Measurements from ENCODE around the gene FAM98A.

Gene FAM98A

DNA sequence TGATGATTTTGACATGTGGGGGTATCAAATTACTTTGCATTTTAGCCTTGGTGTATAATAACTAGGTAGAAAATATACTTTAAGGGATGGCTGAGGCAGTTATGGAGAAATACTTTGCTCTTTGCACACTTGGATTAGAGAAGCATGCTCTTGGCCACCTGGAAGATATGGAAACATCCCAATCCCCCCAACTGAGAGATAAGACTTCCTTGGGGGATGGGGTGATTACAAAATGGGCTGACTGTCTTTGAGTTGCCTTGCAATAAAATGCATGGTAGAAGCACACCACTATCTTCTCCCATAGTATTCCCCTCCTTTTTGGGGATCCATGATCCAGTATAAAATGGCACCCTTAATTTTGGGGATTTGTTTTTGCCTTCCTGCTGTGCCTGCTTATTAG, 15.1 kb upstream of the FAM98A start:
- Histone ChIP-seq H4K8ac (ENCODE audit: low read depth, low read length) (no peak overlapping the region), H3K36me3 (replicated peaks in 1 of 2; ENCODE audit: control insufficient read depth in 2 of 2, insufficient read depth in 2 of 2, low read length in 2 of 2) (peaks cover 0 to 2% of the 10 kb centered on the region in 2 donors), H3K14ac (ENCODE audit: low read length) (no peak overlapping the region), H3K9ac (ENCODE audit: low read depth, low read length, poor library complexity) (no peak overlapping the region), H2AK5ac (ENCODE audit: low read depth, low read length) (no peak overlapping the region), H3K4ac (ENCODE audit: low read length) (no peak overlapping the region), H2BK15ac (ENCODE audit: low read length) (no peak overlapping the region), H3K79me1 (ENCODE audit: low read depth, low read length) (no peaks in the 10 kb centered on the region), H2AFZ (ENCODE audit: low read length) (no peak overlapping the region), H2BK12ac (ENCODE audit: low read length) (no peak overlapping the region), H3K4me1 (ENCODE audit: control insufficient read depth in 2 of 2, insufficient read depth in 1 of 2, low read depth in 1 of 2, low read length in 2 of 2) (peaks cover 0 to 2% of the 10 kb centered on the region in 2 donors), H2BK120ac (ENCODE audit: low read depth, low read length) (no peak overlapping the region), H4K91ac (ENCODE audit: low read depth, low read length, poor library complexity) (no peak overlapping the region), H3K27ac (replicated peaks; ENCODE audit: low read length) (no peak overlapping the region), H3K23ac (ENCODE audit: low read depth, low read length, poor library complexity) (no peak overlapping the region), H3K4me2 (ENCODE audit: insufficient read depth, low read length, poor library complexity, severe bottlenecking) (no peak overlapping the region), H2BK5ac (ENCODE audit: low read length) (no peak overlapping the region), H3K18ac (ENCODE audit: low read length) (no peak overlapping the region), H3K27me3 (ENCODE audit: control insufficient read depth in 3 of 3, insufficient read depth in 3 of 3, low read depth in 1 of 3, low read length in 3 of 3) (no peaks in the 10 kb centered on the region), H3K4me3 (ENCODE audit: low read length in 2 of 2) (no peak overlapping the region), H3K9me3 (replicated peaks in 1 of 2; ENCODE audit: control insufficient read depth in 2 of 2, insufficient read depth in 1 of 2, low read depth in 1 of 2, low read length in 2 of 2) (no peaks in the 10 kb centered on the region)
- no peak for DNase-seq (ENCODE audit: low spot score)

DNA sequence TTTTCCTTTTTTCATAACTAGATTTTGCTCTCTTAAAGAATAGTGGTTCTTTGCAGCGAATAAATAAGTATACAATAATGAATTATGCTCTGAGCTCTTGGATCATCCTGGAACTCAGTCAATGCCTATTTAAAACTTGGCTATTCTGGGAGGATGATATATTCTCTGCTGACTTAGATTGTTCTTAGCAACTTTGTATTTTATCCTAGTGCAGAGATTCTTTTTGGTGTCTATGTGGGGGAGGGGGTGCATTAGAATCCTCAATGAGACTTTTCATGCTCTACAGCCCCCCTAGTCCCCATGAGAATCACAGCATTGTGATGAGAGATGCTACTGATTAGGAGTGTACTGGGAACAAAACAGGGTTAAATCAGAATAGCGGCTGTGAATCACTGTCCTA, 8.8 kb upstream of the FAM98A start:
- no peaks in the 10 kb centered on the region for H3K27me3 ChIP-seq (ENCODE audit: control insufficient read depth in 3 of 3, insufficient read depth in 3 of 3, low read depth in 1 of 3, low read length in 3 of 3)
- H2AFZ ChIP-seq (ENCODE audit: low read length): no peak overlapping the region
- H2BK15ac ChIP-seq (ENCODE audit: low read length): no peak overlapping the region
- H3K18ac ChIP-seq (ENCODE audit: low read length): no peak overlapping the region
- H4K8ac ChIP-seq (ENCODE audit: low read depth, low read length): no peak overlapping the region
- no peak overlapping the region for H4K91ac ChIP-seq (ENCODE audit: low read depth, low read length, poor library complexity)
- DNase-seq (ENCODE audit: low spot score): no peak
- H3K36me3 ChIP-seq (replicated peaks in 1 of 2; ENCODE audit: control insufficient read depth in 2 of 2, insufficient read depth in 2 of 2, low read length in 2 of 2): no peaks in the 10 kb centered on the region
- no peak overlapping the region for H3K27ac ChIP-seq (replicated peaks; ENCODE audit: low read length)
- no peak overlapping the region for H3K4me3 ChIP-seq (ENCODE audit: low read length in 2 of 2)
- H3K14ac ChIP-seq (ENCODE audit: low read length): no peak overlapping the region
- no peak overlapping the region for H2BK120ac ChIP-seq (ENCODE audit: low read depth, low read length)
- H2BK12ac ChIP-seq (ENCODE audit: low read length): no peak overlapping the region
- no CpG with 5 or more reads among the region's 2 CpGs for WGBS, 2 donors (ENCODE audit: extremely low coverage in 2 of 2, insufficient read length in 2 of 2, insufficient replicate concordance in 1 of 2)
- H2BK5ac ChIP-seq (ENCODE audit: low read length): no peak overlapping the region
- H3K4ac ChIP-seq (ENCODE audit: low read length): no peak overlapping the region
- H3K79me1 ChIP-seq (ENCODE audit: low read depth, low read length): no peaks in the 10 kb centered on the region
- no peaks in the 10 kb centered on the region for H3K9me3 ChIP-seq (replicated peaks in 1 of 2; ENCODE audit: control insufficient read depth in 2 of 2, insufficient read depth in 1 of 2, low read depth in 1 of 2, low read length in 2 of 2)
- no peak overlapping the region for H3K9ac ChIP-seq (ENCODE audit: low read depth, low read length, poor library complexity)
- H3K4me2 ChIP-seq (ENCODE audit: insufficient read depth, low read length, poor library complexity, severe bottlenecking): no peak overlapping the region
- H2AK5ac ChIP-seq (ENCODE audit: low read depth, low read length): no peak overlapping the region
- H3K4me1 ChIP-seq (ENCODE audit: control insufficient read depth in 2 of 2, insufficient read depth in 1 of 2, low read depth in 1 of 2, low read length in 2 of 2): peaks cover 0 to 6% of the 10 kb centered on the region in 2 donors
- H3K23ac ChIP-seq (ENCODE audit: low read depth, low read length, poor library complexity): no peak overlapping the region

DNA sequence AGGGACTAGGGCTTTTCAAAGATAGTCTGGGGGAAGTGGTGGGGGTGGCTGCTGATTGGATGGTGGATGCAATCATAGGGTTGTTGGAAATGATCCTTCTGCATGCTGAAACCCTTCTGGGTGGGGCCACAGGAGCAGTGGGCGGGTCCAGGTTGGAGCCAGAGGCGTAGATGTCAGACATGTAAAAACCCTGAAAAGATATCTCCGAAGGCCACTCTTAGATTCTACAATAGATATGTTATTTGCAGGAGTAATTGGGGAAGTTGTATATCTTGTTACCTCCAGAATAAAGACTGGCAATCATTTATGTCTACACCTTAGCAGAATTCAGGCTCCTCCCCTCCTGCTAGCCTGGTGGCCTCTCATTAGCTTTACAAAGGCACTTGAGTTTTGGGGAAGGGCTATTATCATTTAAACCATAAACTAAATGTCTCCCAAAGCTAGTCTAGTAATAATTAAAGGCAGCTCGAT, 8.2 kb upstream of the FAM98A start:
- H2BK15ac ChIP-seq (ENCODE audit: low read length): no peak overlapping the region
- no CpG with 5 or more reads among the region's 4 CpGs for WGBS, 2 donors (ENCODE audit: extremely low coverage in 2 of 2, insufficient read length in 2 of 2, insufficient replicate concordance in 1 of 2)
- H3K4me2 ChIP-seq (ENCODE audit: insufficient read depth, low read length, poor library complexity, severe bottlenecking): no peak overlapping the region
- H3K27me3 ChIP-seq (ENCODE audit: control insufficient read depth in 3 of 3, insufficient read depth in 3 of 3, low read depth in 1 of 3, low read length in 3 of 3): no peaks in the 10 kb centered on the region
- no peak overlapping the region for H3K4me3 ChIP-seq (ENCODE audit: low read length in 2 of 2)
- no peaks in the 10 kb centered on the region for H3K36me3 ChIP-seq (replicated peaks in 1 of 2; ENCODE audit: control insufficient read depth in 2 of 2, insufficient read depth in 2 of 2, low read length in 2 of 2)
- no peak overlapping the region for H3K18ac ChIP-seq (ENCODE audit: low read length)
- no peak overlapping the region for H3K27ac ChIP-seq (replicated peaks; ENCODE audit: low read length)
- no peak for DNase-seq (ENCODE audit: low spot score)
- H3K9ac ChIP-seq (ENCODE audit: low read depth, low read length, poor library complexity): no peak overlapping the region
- no peak overlapping the region for H4K91ac ChIP-seq (ENCODE audit: low read depth, low read length, poor library complexity)
- H2BK5ac ChIP-seq (ENCODE audit: low read length): no peak overlapping the region
- no peak overlapping the region for H2AFZ ChIP-seq (ENCODE audit: low read length)
- no peak overlapping the region for H2AK5ac ChIP-seq (ENCODE audit: low read depth, low read length)
- H3K4ac ChIP-seq (ENCODE audit: low read length): no peak overlapping the region
- peaks cover 0 to 6% of the 10 kb centered on the region in 2 donors for H3K4me1 ChIP-seq (ENCODE audit: control insufficient read depth in 2 of 2, insufficient read depth in 1 of 2, low read depth in 1 of 2, low read length in 2 of 2)
- H4K8ac ChIP-seq (ENCODE audit: low read depth, low read length): no peak overlapping the region
- H3K23ac ChIP-seq (ENCODE audit: low read depth, low read length, poor library complexity): no peak overlapping the region
- H2BK120ac ChIP-seq (ENCODE audit: low read depth, low read length): no peak overlapping the region
- H3K9me3 ChIP-seq (replicated peaks in 1 of 2; ENCODE audit: control insufficient read depth in 2 of 2, insufficient read depth in 1 of 2, low read depth in 1 of 2, low read length in 2 of 2): no peaks in the 10 kb centered on the region
- H2BK12ac ChIP-seq (ENCODE audit: low read length): no peak overlapping the region
- no peaks in the 10 kb centered on the region for H3K79me1 ChIP-seq (ENCODE audit: low read depth, low read length)
- H3K14ac ChIP-seq (ENCODE audit: low read length): no peak overlapping the region

DNA sequence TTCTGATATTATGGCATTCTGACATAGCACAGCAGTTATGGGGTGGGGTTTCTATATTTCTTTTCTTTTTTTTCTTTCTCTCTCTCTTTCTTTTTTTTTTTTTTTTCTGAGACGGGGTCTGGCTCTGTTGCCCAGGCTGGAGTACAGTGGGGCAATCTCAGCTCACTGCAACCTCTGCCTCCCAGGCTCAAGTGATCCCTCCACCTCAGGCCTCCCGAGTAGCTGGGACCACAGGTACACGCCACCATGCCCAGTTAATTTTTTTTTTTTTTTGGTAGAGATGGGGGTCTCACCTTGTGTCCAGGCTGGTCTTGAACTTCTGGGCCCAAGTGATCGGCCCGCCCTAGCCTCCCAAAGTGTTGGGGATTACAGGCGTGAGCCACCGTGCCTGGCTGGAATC, 7.5 kb upstream of the FAM98A start:
- Histone ChIP-seq H3K4me1 (ENCODE audit: control insufficient read depth in 2 of 2, insufficient read depth in 1 of 2, low read depth in 1 of 2, low read length in 2 of 2) (peaks cover 0 to 6% of the 10 kb centered on the region in 2 donors), H3K9me3 (replicated peaks in 1 of 2; ENCODE audit: control insufficient read depth in 2 of 2, insufficient read depth in 1 of 2, low read depth in 1 of 2, low read length in 2 of 2) (no peaks in the 10 kb centered on the region), H3K36me3 (replicated peaks in 1 of 2; ENCODE audit: control insufficient read depth in 2 of 2, insufficient read depth in 2 of 2, low read length in 2 of 2) (no peaks in the 10 kb centered on the region), H3K27ac (replicated peaks; ENCODE audit: low read length) (no peak overlapping the region), H3K23ac (ENCODE audit: low read depth, low read length, poor library complexity) (no peak overlapping the region), H3K9ac (ENCODE audit: low read depth, low read length, poor library complexity) (no peak overlapping the region), H3K18ac (ENCODE audit: low read length) (no peak overlapping the region), H4K91ac (ENCODE audit: low read depth, low read length, poor library complexity) (no peak overlapping the region), H3K4me3 (ENCODE audit: low read length in 2 of 2) (no peak overlapping the region), H4K8ac (ENCODE audit: low read depth, low read length) (no peak overlapping the region), H3K4me2 (ENCODE audit: insufficient read depth, low read length, poor library complexity, severe bottlenecking) (no peak overlapping the region), H3K14ac (ENCODE audit: low read length) (no peak overlapping the region), H3K27me3 (ENCODE audit: control insufficient read depth in 3 of 3, insufficient read depth in 3 of 3, low read depth in 1 of 3, low read length in 3 of 3) (no peaks in the 10 kb centered on the region), H2BK5ac (ENCODE audit: low read length) (no peak overlapping the region), H2BK15ac (ENCODE audit: low read length) (no peak overlapping the region), H3K4ac (ENCODE audit: low read length) (no peak overlapping the region), H2AK5ac (ENCODE audit: low read depth, low read length) (no peak overlapping the region), H3K79me1 (ENCODE audit: low read depth, low read length) (no peaks in the 10 kb centered on the region), H2BK120ac (ENCODE audit: low read depth, low read length) (no peak overlapping the region), H2BK12ac (ENCODE audit: low read length) (no peak overlapping the region), H2AFZ (ENCODE audit: low read length) (no peak overlapping the region)
- WGBS, 2 donors (ENCODE audit: extremely low coverage in 2 of 2, insufficient read length in 2 of 2, insufficient replicate concordance in 1 of 2): no CpG with 5 or more reads among the region's 7 CpGs
- DNase-seq (ENCODE audit: low spot score): no peak
